GM20000 (cell line): ENCODE data around the gene TM9SF3.
A peak's percentile ranks its signal among the peaks of the same experiment; 100 is the strongest.

ENCODE experiments used
- DNase-seq: peaks from one replicate; pipeline ENCODE4 v3.0.0; 2012; ENCODE audit warnings: low spot score
- TF ChIP-seq, protein P1 (sequence below): IDR thresholded peaks from 2 replicates; pipeline ENCODE4 v1.5.1; 2012; ENCODE audit warnings: mild to moderate bottlenecking, control low read depth; ENCODE audit errors: extremely low read depth, missing control alignments

TM9SF3 gene

DNA sequence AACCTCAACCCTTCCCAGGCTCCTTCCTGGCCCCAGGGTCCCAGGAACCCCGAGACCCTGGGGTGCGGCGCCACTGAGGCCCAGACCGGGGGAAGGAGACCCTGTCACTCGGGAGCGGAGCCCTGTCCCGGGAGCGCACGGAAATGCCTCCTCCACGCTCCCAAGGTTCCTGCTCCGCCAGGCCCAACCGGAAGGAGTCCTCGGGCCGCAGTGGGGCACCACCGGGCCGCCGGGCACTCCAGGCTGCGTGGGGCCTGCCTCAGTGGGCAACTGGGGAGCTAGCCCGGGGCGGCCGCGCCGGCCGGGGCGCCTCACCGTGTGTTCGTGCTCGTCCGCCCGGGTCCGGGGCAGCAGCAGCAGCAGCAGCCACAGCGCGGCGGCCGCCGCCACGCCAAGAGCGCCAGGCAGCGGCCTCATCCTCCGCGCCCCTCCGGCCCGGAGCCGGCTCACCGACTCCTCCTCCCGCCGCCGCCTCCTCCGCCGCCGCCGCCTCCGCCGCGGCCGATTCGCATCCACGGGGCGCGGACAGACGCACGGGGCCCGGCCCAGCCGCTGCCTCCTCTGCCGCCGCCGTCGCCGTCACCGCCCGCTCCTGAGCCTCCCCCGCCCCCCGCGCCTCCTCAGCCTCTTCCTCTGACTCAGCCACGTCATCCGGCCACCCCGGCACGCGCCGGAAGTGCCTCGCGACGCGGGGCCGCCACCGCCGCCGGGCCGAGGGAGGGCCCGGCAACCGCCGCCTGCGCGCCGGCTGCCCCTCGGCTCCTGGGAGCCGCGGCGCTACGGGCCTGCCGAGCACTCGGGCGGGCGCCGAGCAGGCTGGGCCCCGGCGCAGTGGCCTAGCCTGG, at the start of gene TM9SF3:
Gene TM9SF3 (minus strand): TSS at position 594 of the 845 bp plus-strand sequence. CDS start 177 bp downstream, at position 417.
- peak; percentile 95 for DNase-seq
- TF ChIP-seq, protein P1, sequence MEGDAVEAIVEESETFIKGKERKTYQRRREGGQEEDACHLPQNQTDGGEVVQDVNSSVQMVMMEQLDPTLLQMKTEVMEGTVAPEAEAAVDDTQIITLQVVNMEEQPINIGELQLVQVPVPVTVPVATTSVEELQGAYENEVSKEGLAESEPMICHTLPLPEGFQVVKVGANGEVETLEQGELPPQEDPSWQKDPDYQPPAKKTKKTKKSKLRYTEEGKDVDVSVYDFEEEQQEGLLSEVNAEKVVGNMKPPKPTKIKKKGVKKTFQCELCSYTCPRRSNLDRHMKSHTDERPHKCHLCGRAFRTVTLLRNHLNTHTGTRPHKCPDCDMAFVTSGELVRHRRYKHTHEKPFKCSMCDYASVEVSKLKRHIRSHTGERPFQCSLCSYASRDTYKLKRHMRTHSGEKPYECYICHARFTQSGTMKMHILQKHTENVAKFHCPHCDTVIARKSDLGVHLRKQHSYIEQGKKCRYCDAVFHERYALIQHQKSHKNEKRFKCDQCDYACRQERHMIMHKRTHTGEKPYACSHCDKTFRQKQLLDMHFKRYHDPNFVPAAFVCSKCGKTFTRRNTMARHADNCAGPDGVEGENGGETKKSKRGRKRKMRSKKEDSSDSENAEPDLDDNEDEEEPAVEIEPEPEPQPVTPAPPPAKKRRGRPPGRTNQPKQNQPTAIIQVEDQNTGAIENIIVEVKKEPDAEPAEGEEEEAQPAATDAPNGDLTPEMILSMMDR = no peak

DNA sequence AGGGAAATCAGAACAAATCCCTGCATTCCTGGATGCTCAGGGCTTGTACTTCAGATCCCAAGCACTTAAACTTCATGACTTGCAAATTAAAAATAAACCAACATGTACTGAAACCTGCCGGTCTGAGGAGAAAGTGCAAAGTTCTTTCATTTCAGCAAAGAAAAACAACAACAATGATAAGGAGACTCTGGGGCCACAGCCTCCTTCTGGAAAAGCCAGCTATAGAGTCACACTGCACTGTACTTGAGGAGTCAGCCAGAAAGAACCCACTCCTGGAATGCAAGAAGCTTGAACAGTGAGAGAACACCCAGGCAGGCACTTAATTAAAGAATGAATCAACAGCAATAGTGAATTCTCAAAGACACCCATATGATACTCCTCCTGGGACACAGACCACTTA, 49.7 kb upstream of the TM9SF3 start:
- TF ChIP-seq, protein P1 = no peak
- no peak for DNase-seq

DNA sequence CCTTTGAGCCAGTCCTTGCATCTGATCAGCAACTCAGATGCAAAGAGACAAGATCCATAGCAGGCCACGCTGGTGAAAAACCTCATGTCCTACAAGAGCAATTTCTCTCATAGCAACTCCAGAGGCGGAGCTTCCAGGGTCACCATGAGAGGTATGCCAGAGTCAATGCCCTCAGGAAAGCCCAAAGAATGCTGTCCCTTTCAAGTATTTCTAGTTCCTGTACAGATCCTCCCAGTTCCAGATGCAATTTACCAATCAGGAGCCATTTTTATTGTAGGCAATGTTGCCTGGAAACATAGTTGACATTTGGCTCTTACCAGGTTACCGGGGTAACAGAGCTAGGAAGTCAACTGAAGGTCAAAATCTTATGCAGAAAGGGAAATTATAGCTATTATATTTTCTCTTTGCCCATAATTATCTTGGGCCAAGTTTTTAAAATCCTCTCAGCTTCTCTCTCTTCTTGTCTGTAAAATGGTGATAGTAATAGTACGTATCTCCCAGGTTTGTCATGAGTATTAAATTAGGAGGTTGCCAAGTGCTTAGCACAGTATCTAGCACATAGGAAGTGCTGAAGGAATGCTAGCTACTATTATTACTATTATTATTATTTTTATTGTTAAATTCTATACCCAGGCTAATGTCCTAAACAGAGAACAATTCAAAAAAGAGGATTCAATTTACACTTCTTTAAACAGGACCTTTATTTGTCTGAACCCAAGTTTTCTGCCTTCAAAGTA, 46.3 kb upstream of the TM9SF3 start:
- TF ChIP-seq, protein P1 = no peak
- DNase-seq = no peak

DNA sequence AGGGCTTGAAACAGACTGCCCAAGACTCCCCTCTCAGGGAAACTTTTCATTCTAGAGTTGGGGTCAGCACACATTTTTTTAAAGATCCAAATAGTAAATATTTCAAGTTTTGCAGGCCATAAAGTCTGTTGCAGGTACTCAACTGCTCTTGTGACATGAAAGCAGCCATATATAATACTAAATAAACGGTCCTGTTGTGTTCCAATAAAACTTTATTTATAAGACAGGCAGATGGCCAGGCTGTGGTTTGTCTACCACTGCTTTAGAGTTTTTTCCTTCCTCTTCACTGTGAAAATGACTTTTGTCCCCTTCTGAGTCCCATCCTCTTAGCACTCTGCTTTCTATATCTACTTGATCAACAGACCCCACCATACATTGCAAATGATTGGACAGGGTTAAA, 40.5 kb upstream of the TM9SF3 start:
- TF ChIP-seq, protein P1 = no peak
- no peak for DNase-seq

DNA sequence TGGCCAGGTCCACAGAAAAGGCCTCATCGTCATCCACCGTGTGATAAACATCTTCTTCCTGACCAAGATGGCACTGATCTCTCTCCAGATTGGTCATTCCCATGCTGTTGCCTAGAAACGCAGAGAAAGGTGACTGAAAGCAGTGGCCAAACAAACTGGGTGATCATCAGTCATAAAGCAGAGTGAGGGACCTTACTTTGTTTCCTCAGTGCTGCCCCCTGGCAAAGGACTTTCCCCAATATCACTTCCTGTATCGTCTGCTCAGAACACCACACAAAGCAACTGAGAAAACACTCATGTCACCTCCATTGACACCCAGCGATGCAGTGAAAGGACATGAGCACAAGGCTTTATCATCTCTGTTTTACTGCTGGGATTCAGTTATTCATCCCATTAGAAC, 40.0 kb upstream of the TM9SF3 start:
- TF ChIP-seq, protein P1 = no peak
- DNase-seq = no peak

DNA sequence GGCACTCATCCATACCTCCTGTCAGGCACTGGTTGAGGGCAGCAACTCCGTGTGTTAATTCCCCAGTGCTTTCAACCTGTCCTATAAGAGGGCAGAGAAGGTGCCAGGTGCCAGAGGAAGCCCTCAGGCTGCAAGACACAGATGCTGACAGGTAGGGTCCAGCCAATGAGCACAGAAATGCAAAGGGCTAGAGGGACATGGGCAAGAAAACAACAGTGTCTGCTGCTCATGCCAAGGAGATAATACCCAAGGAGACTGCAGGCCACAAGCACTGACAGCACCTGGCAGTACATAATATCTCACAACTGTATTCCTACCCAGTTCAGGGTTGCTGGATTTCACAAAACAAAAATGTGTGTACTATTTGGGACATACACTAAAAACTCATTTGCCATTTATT, 38.4 kb upstream of the TM9SF3 start:
- TF ChIP-seq, protein P1 = no peak
- DNase-seq = no peak
